ENCODE measurements around the gene SFXN5.

DNA sequence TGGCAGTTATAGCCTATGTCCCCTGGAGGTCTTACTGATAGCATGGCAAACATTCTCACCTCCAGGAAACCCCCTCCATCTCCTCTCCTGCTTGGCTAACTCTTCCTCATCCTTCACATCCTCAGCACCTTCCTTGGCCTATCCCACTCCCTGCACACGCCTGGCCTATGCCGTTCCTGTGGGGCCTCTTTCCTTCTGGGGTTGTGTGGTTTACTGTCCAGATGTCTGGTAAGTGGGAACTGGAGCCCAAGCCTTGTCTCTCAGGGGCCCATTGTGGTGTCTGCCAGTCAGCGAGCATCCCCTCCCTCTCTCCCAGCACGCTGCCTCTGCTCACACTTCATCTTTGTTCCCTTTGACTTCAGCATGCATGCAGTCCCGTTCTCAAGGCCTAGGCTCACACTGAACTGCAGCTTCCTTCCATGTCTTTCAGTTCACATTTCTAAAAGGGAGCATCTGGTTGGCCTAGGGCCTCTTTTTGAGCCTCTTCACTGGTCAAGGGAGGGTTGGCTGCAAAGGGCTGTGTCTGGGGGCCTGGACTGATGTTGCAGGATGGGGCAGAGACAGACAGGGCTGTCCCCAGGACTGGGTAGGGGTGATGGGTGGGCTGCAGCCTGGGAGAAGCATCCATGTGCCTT lies 171.2 kb downstream of the SFXN5 start:
- TF ChIP-seq, protein P1, sequence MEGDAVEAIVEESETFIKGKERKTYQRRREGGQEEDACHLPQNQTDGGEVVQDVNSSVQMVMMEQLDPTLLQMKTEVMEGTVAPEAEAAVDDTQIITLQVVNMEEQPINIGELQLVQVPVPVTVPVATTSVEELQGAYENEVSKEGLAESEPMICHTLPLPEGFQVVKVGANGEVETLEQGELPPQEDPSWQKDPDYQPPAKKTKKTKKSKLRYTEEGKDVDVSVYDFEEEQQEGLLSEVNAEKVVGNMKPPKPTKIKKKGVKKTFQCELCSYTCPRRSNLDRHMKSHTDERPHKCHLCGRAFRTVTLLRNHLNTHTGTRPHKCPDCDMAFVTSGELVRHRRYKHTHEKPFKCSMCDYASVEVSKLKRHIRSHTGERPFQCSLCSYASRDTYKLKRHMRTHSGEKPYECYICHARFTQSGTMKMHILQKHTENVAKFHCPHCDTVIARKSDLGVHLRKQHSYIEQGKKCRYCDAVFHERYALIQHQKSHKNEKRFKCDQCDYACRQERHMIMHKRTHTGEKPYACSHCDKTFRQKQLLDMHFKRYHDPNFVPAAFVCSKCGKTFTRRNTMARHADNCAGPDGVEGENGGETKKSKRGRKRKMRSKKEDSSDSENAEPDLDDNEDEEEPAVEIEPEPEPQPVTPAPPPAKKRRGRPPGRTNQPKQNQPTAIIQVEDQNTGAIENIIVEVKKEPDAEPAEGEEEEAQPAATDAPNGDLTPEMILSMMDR (IDR thresholded peaks at IDR 0.05): no peak
- TF ChIP-seq POLR2A (IDR thresholded peaks at IDR 0.05): no peak

Measured in right lobe of liver (tissue), 4 donors.